ENCODE results near the gene MASP2. TPM values are rescaled to one million over a fixed set of nuclear protein-coding genes. Genes with fewer than 3 reads are reported as not detected.
A peak's percentile ranks its signal among the peaks of the same experiment; 100 is the strongest.

Gene MASP2
- total and polyA plus RNA-seq, 9 of the 15 experiments (the other 6 are each of a cell fraction or from before 2014, with no cell fraction given): 0.01 to 0.23 (median 0.06) TPM; not detected in 3

DNA sequence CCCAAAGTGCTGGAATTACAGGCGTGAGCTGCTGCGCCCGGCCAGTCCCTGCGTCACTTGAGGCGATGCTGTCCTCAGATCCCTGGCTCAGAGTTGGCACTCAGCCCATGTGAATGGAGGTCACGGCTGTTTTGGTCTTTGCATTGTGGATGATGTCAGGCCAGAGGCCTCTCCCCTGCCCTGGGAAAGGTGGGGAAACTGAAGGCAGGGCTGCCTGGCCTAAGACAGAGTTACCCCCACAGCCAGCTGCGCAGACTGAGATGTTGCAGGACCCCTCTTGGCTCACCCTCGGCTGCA is 821 bp downstream of the MASP2 start:
- Histone ChIP-seq H3K4me2 (ENCODE audit: insufficient read depth, low read length) (no peak overlapping the region), H3K9ac (ENCODE audit: insufficient read depth in 1 of 2, low read depth in 2 of 2, low read length in 2 of 2) (0 out of 4 replicates have a peak overlapping the region, but pooled peaks of 1 of the 2 experiments have one; percentile 3), H4K20me1 (replicated peaks; ENCODE audit: control insufficient read depth, insufficient read depth, low read length) (no peaks in the 10 kb centered on the region), H3K79me2 (ENCODE audit: control insufficient read depth, insufficient read depth, low read length) (no peaks in the 10 kb centered on the region), H3K9me3 (replicated peaks; ENCODE audit: control insufficient read depth, insufficient read depth, low read depth, low read length) (no peaks in the 10 kb centered on the region), H3K9me1 (ENCODE audit: control insufficient read depth, insufficient read depth, low read length) (no peaks in the 10 kb centered on the region), H3K4me1 (replicated peaks in 1 of 2; ENCODE audit: control insufficient read depth in 2 of 2, insufficient read depth in 2 of 2, low read length in 2 of 2) (peaks cover 0 to 26% of the 10 kb centered on the region in 2 experiments; a peak in 2 of 5 replicates), H3K36me3 (ENCODE audit: control insufficient read depth, insufficient read depth, low read length) (no peaks in the 10 kb centered on the region), H3K27me3 (ENCODE audit: control insufficient read depth in 2 of 2, insufficient read depth in 2 of 2, low read length in 2 of 2) (peaks cover 0 to 5% of the 10 kb centered on the region in 2 experiments; a peak in 1 of 5 replicates), H2AFZ (ENCODE audit: low read depth, low read length) (no peak overlapping the region), H3K4me3 (no peak overlapping the region), H3K27ac (ENCODE audit: extremely low read depth, low read depth, low read length) (no peak overlapping the region)
- TF ChIP-seq SPI1 (IDR thresholded peaks at IDR 0.05; ENCODE audit: borderline replicate concordance, low read depth, low read length): no peak
- no peak for TF ChIP-seq HNRNPLL (IDR thresholded peaks at IDR 0.05; ENCODE audit: low read depth, low read length, poor library complexity, severe bottlenecking)
- TF ChIP-seq TGIF2 (CRISPR knock-in tag; IDR thresholded peaks at IDR 0.05): 0 out of 2 replicates have a peak, but pooled peaks have one; percentile 15
- TF ChIP-seq, protein P1, sequence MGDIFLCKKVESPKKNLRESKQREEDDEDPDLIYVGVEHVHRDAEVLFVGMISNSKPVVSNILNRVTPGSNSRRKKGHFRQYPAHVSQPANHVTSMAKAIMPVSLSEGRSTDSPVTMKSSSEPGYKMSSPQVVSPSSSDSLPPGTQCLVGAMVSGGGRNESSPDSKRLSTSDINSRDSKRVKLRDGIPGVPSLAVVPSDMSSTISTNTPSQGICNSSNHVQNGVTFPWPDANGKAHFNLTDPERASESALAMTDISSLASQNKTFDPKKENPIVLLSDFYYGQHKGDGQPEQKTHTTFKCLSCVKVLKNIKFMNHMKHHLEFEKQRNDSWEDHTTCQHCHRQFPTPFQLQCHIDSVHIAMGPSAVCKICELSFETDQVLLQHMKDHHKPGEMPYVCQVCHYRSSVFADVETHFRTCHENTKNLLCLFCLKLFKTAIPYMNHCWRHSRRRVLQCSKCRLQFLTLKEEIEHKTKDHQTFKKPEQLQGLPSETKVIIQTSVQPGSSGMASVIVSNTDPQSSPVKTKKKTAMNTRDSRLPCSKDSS (IDR thresholded peaks at IDR 0.05; ENCODE audit: low read depth, partially characterized antibody): no peak
- TF ChIP-seq, protein P2, sequence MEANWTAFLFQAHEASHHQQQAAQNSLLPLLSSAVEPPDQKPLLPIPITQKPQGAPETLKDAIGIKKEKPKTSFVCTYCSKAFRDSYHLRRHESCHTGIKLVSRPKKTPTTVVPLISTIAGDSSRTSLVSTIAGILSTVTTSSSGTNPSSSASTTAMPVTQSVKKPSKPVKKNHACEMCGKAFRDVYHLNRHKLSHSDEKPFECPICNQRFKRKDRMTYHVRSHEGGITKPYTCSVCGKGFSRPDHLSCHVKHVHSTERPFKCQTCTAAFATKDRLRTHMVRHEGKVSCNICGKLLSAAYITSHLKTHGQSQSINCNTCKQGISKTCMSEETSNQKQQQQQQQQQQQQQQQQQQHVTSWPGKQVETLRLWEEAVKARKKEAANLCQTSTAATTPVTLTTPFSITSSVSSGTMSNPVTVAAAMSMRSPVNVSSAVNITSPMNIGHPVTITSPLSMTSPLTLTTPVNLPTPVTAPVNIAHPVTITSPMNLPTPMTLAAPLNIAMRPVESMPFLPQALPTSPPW (CRISPR knock-in tag; IDR thresholded peaks at IDR 0.05): no peak
- no peak for TF ChIP-seq RBM25 (IDR thresholded peaks at IDR 0.05; ENCODE audit: low read depth, low read length, severe bottlenecking)
- peak; percentile 57 for TF ChIP-seq NFIC (IDR thresholded peaks at IDR 0.05)
- no peak for TF ChIP-seq DDX20 (tag; IDR thresholded peaks at IDR 0.05; ENCODE audit: low read depth)
- TF ChIP-seq TCF7 (IDR thresholded peaks at IDR 0.05; ENCODE audit: borderline replicate concordance): no peak
- 56% methylated on average over 5 of the region's 8 CpGs for whole genome bisulfite sequencing (ENCODE audit: insufficient coverage, low coverage, missing lambda C conversion rate)
- no TSS peak for BruUV-seq (replicated peaks)
- no peak for FAIRE-seq
- ChIA-PET POLR2A (interaction anchor here (1.0 to 1.3 kb wide), 2 partner anchors 9 to 14 kb away, joined by 4 read pairs; partner anchors contain the start of gene SRM), CTCF (ENCODE audit: low intra/inter-chr PET ratio) (no interaction called here)
- intact Hi-C loops (cut with micrococcal nuclease): no loop called here
- DNase-seq (ENCODE audit: extremely low read depth in 1 of 4, low spot score in 3 of 4): peak in 1 of 4 experiments; percentile 4
- no peak for ATAC-seq
- in situ Hi-C loops (cut with MboI): loop anchor here (5.0 kb wide), 1 partner anchor 671 kb away; no protein-coding TSS in a partner anchor
